Spleen (tissue), 11 donors: ENCODE measurements around the gene MDFI. TPM values are rescaled to one million over a fixed set of nuclear protein-coding genes. Genes with fewer than 3 reads are reported as not detected.

Experiments used
- DNase-seq: peaks from one replicate; pipeline ENCODE4 v3.0.0-alpha.2; 2020
- H3K27ac ChIP-seq, 8 donors: fragments of 200-600 bp; sonication (generic) in 7 of 8; 1 replicate in 4 of 8; 2 replicates in 4 of 8; pipeline versions ENCODE4 v1.5.0 to v1.8.0; 2016 to 2021; ENCODE audit warnings: inconsistent platforms in 4 of 8, mild to moderate bottlenecking in 4 of 8, moderate library complexity in 1 of 8
- H3K27me3 ChIP-seq, 7 donors: fragments of 200-600 bp; sonication (generic) in 6 of 7; replicated peaks in 1 of 7; 1 replicate in 4 of 7; 2 replicates in 3 of 7; pipeline versions ENCODE4 v1.5.0 to v1.8.0; 2016 to 2021; ENCODE audit warnings: inconsistent platforms in 3 of 7, mild to moderate bottlenecking in 1 of 7
- H3K36me3 ChIP-seq, 6 donors: fragments of 200-600 bp; sonication (generic) in 5 of 6; 1 replicate in 4 of 6; 2 replicates in 2 of 6; pipeline versions ENCODE4 v1.5.0 to v1.8.0; 2016 to 2021; ENCODE audit warnings: inconsistent platforms in 2 of 6
- H3K4me1 ChIP-seq, 6 donors: fragments of 200-600 bp; sonication (generic) in 5 of 6; 1 replicate in 3 of 6; 2 replicates in 3 of 6; pipeline versions ENCODE4 v1.5.0 to v1.8.0; 2016 to 2021; ENCODE audit warnings: inconsistent platforms in 3 of 6
- H3K4me3 ChIP-seq, 8 donors: fragments of 200-600 bp; sonication (generic) in 7 of 8; 1 replicate in 4 of 8; 2 replicates in 4 of 8; pipeline versions ENCODE4 v1.5.0 to v1.8.0; 2016 to 2021; ENCODE audit warnings: inconsistent platforms in 4 of 8, mild to moderate bottlenecking in 4 of 8, moderate library complexity in 2 of 8
- H3K9me3 ChIP-seq, 8 donors: fragments of 200-600 bp; sonication (generic) in 7 of 8; 1 replicate in 4 of 8; 2 replicates in 4 of 8; pipeline versions ENCODE4 v1.5.0 to v1.8.0; 2016 to 2021; ENCODE audit warnings: inconsistent platforms in 4 of 8
- POLR2A ChIP-seq, 3 donors: fragments of 450-650 bp; IDR thresholded peaks; one replicate each; pipeline ENCODE4 v1.5.1; 2017; ENCODE audit warnings: antibody characterized with exemption in 3 of 3, mild to moderate bottlenecking in 1 of 3
- POLR2AphosphoS5 ChIP-seq, 3 donors: sonication (generic); formaldehyde crosslinking; IDR thresholded peaks; one replicate each; pipeline ENCODE4 v1.5.1; 2017; ENCODE audit warnings: antibody characterized with exemption in 3 of 3
- WGBS, 5 donors: extraction: QIAGEN DNeasy Blood & Tissue Kit in 3 of 5; methylation state at CpG; one replicate each; pipeline versions ENCODE4 v1.1.5 to v1.1.7; 2013 to 2018; 5-methylcytosine and 5-hydroxymethylcytosine counted together
- intact Hi-C: fragments of 100-400 bp; cut with DNase I; formaldehyde crosslinking; loops from one replicate; pipeline ENCODE4 v1.15.0; 2023; ENCODE audit warnings: low total_unique reads
- polyA plus RNA-seq, 3 donors: library from polyadenylated mRNA; stranded (reverse); fragments of 200-250 nt; gene quantifications; one replicate each; pipeline ENCODE4 v1.2.1, GENCODE V29; 2013
- total RNA-seq, 7 donors: library from RNA; depleted of rRNA in 3 of 7; stranded (reverse); fragments of >200 nt in 3 of 7; fragmentation: NEBNext Ultra II Directional in 4 of 7; extraction: Animal tissue kit (Norgen Biotek cat#: 25700) in 4 of 7; gene quantifications; one replicate each; pipeline versions ENCODE4 v1.1.0 to v1.2.1, GENCODE V29; 2016 to 2021
- TF ChIP-seq, protein P1 (sequence below), 11 experiments: fragments of 200-600 bp in 7 of 11; fragments of 450-650 bp in 4 of 11; sonication (generic) in 4 of 11; IDR thresholded peaks in 8 of 11; conservative IDR thresholded peaks in 3 of 11; 1 replicate in 7 of 11; 2 replicates in 4 of 11; pipeline versions ENCODE4 v1.4.0 to v1.8.0; 2016 to 2021; ENCODE audit warnings: antibody characterized with exemption in 11 of 11, inconsistent platforms in 4 of 11, mild to moderate bottlenecking in 1 of 11
- donor health status: healthy with polysubstance abuse.
- donor health status: DM: no; HTN: no; CAD: no; lungs with moderate emphysema.
- donor health status: DM: no; HTN: no; CAD: no.
- donor health status: Bipolar disorder and iron deficiency.
- donor health status: healthy.
- donor health status: DM: no; HTN: no; CAD: no.
- donor health status: DM: yes; HTN: yes; CAD: no.

The MDFI gene
- total and polyA plus RNA-seq, 10 donors = 0.28 to 0.82 (median 0.47) TPM; not detected in 5

DNA sequence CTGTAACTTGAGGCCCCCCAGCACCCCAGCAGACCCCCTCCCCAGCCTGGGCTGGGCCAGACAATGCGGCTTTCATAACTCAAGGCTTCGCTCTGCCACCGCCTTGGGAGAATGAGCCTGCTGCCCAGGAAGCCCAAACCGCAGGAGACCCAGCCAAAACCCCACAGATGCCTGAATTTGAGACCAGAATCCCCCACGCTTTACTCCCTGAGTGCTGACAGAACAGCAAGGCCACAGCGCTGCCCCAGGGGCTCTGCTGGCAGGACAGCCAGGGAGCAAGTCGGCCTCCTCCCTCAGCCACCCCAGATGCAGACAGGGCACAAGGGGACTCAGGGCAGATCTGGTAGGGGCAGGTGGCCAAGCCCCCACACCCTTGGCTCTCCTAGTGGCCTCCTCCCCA is 2.2 kb downstream of the MDFI start:
- TF ChIP-seq POLR2A (IDR thresholded peaks at IDR 0.05) (no peak), POLR2AphosphoS5 (IDR thresholded peaks at IDR 0.05) (no peak)
- TF ChIP-seq, protein P1, sequence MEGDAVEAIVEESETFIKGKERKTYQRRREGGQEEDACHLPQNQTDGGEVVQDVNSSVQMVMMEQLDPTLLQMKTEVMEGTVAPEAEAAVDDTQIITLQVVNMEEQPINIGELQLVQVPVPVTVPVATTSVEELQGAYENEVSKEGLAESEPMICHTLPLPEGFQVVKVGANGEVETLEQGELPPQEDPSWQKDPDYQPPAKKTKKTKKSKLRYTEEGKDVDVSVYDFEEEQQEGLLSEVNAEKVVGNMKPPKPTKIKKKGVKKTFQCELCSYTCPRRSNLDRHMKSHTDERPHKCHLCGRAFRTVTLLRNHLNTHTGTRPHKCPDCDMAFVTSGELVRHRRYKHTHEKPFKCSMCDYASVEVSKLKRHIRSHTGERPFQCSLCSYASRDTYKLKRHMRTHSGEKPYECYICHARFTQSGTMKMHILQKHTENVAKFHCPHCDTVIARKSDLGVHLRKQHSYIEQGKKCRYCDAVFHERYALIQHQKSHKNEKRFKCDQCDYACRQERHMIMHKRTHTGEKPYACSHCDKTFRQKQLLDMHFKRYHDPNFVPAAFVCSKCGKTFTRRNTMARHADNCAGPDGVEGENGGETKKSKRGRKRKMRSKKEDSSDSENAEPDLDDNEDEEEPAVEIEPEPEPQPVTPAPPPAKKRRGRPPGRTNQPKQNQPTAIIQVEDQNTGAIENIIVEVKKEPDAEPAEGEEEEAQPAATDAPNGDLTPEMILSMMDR (IDR thresholded peaks at IDR 0.05 in 8 of 11, conservative IDR thresholded peaks at IDR 0.05 in 3 of 11) = no peak
- WGBS, 5 donors = 86 to 94% (median 92%) methylated on average over 4 to 7 of the region's 7 CpGs
- H3K4me1 ChIP-seq = peaks cover 14 to 42% (median 28%) of the 10 kb centered on the region in 6 donors
- no peaks in the 10 kb centered on the region for H3K36me3 ChIP-seq
- no peak overlapping the region for H3K4me3 ChIP-seq
- H3K27me3 ChIP-seq = peaks cover 7 to 53% (median 36%) of the 10 kb centered on the region in 7 donors
- H3K9me3 ChIP-seq = no peaks in the 10 kb centered on the region
- DNase-seq = no peak
- intact Hi-C loops = no loop called here
- no peak overlapping the region for H3K27ac ChIP-seq

DNA sequence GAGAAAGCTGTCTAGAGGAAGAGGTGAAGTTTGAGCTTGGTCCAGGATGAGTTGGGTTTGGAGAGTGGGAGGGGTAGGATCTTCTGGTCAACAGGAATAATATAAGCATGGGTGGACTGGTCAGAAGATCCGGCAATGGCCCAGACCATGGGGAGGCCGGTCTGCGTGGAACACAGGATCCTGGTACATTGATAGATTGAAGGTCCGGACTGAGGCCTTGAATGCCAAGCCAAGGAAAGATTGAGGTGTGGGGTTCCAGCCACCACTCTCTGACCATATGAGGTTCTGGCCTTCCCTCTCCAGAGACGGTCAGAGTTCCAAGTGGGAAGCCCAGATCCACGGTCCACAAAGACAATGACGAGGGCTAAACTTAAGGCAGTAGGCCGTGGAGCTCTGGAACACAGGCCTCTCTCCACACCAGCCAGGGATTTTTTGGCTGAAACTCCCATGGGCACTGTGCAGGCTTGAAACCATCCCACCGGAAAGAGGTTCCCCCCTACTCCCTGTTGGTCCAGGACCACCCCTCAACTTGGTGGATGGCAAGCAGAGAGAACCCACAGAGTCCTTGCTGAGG is 3.2 kb downstream of the MDFI start:
- H3K4me1 ChIP-seq = peaks cover 14 to 42% (median 28%) of the 10 kb centered on the region in 6 donors
- peaks cover 7 to 52% (median 31%) of the 10 kb centered on the region in 7 donors for H3K27me3 ChIP-seq
- H3K4me3 ChIP-seq = no peak overlapping the region
- no peak overlapping the region for H3K27ac ChIP-seq
- DNase-seq = no peak
- WGBS, 5 donors = 75 to 94% (median 90%) methylated on average over 7 to 9 of the region's 9 CpGs
- TF ChIP-seq, protein P1 (IDR thresholded peaks at IDR 0.05 in 8 of 11, conservative IDR thresholded peaks at IDR 0.05 in 3 of 11) = no peak
- TF ChIP-seq POLR2AphosphoS5 (IDR thresholded peaks at IDR 0.05) = no peak
- no peak for TF ChIP-seq POLR2A (IDR thresholded peaks at IDR 0.05)
- H3K36me3 ChIP-seq = no peaks in the 10 kb centered on the region
- intact Hi-C loops = no loop called here
- no peaks in the 10 kb centered on the region for H3K9me3 ChIP-seq

DNA sequence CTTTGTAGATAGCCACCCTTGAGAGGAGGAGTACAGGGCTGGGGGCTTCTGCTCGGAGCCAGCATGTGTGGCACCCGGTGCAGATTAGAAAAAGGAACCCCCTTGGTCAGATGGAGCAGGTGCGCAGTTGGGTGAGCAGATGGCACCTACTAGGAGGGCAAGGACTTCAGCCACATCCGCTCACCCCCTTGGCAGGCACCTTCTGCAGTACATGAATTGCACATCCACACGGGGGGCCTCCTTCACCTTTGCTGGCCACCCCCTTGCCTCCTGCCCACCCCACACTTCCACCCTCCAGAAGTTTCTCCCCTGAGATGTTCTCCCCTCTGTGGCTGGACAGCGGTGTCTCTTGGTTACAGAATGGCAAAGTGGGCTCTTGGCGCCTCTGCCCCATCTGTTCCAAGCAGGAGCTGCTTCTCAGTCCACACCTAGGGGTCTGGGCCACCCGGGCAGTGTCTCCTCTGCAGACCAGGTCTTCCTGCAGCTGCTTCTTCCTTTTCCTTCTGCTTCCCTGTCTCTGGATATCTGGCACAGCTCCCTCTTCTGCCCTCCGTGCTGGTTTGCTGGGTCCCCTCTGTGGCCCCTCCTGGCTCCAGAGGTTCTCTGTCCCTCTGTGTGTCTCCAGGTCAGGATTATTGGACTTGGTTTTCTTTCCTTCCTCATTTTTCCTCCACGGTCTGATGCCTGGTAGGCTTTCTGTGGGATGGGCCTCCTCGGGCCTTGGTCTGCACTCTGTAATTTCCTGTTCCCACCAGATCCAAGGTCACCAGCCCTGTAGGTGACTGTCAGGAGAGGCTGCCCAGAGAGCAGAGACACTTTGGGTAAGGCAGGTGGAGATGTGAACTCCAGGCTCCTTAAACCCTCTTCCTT is 4.1 kb downstream of the MDFI start:
- peaks cover 3 to 52% (median 22%) of the 10 kb centered on the region in 7 donors for H3K27me3 ChIP-seq
- H3K4me1 ChIP-seq = peaks cover 14 to 35% (median 22%) of the 10 kb centered on the region in 6 donors
- no peaks in the 10 kb centered on the region for H3K36me3 ChIP-seq
- no peak for DNase-seq
- no peak overlapping the region for H3K27ac ChIP-seq
- H3K9me3 ChIP-seq = no peaks in the 10 kb centered on the region
- TF ChIP-seq POLR2AphosphoS5 (IDR thresholded peaks at IDR 0.05) = no peak
- no peak for TF ChIP-seq POLR2A (IDR thresholded peaks at IDR 0.05)
- no peak overlapping the region for H3K4me3 ChIP-seq
- 60 to 74% (median 68%) methylated on average over 11 of the region's 11 CpGs for WGBS, 5 donors
- intact Hi-C loops = no loop called here

DNA sequence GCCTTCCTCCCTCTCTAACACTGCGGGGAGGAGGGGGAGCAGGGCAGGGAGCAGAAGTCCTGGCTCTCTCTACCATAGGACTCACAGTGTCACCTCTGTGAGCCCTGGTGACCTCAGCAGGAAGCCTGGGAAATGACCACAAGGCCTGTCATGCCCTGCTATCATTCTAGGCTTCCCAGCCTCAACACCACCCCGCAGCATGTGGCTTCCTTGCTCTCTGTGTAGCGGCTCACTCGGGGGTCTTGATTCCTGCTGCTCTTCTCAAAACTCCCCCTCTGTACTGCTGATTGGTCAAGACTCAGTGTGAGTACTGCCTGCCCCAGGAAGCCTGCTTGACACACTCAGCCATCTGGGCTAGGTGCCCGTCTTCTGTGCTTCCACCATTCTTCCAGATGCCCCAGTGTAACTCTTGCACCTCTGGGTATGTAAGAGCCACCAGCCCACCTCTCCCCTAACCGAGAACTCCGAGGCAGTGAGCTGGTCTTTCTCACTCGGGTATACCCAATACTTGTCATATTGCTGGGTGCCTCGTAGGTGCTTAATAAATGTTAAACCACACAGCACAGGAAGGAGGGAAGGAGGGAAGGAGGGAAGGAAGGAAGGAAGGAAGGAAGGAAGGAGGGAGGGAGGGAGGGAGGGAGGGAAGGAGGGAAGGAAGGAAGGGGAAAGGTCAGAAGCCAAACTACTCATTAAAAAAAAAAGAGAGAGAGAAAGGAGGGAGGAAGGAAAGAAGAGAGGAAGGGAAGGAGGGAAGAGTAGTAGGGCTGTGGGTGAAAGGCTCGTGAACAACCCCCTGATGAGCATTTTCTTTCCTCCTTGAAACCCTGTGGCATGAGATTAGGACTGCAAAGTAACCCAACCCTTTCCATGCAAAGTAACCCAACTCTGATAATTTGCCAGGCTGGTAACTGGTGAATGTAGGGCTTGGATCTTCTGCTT is 5.0 kb downstream of the MDFI start:
- Histone ChIP-seq H3K27me3 (peaks cover 2 to 46% (median 13%) of the 10 kb centered on the region in 7 donors), H3K36me3 (no peaks in the 10 kb centered on the region), H3K4me3 (no peak overlapping the region), H3K9me3 (no peaks in the 10 kb centered on the region), H3K4me1 (peaks cover 6 to 26% (median 13%) of the 10 kb centered on the region in 6 donors), H3K27ac (no peak overlapping the region)
- TF ChIP-seq POLR2A (IDR thresholded peaks at IDR 0.05) = no peak
- no peak for TF ChIP-seq POLR2AphosphoS5 (IDR thresholded peaks at IDR 0.05)
- TF ChIP-seq, protein P1 (IDR thresholded peaks at IDR 0.05 in 8 of 11, conservative IDR thresholded peaks at IDR 0.05 in 3 of 11) = no peak
- no peak for DNase-seq
- intact Hi-C loops = no loop called here
- WGBS, 5 donors = 52 to 65% (median 55%) methylated on average over 9 to 10 of the region's 10 CpGs
